Measurements from ENCODE around the gene SH3D19.

DNA sequence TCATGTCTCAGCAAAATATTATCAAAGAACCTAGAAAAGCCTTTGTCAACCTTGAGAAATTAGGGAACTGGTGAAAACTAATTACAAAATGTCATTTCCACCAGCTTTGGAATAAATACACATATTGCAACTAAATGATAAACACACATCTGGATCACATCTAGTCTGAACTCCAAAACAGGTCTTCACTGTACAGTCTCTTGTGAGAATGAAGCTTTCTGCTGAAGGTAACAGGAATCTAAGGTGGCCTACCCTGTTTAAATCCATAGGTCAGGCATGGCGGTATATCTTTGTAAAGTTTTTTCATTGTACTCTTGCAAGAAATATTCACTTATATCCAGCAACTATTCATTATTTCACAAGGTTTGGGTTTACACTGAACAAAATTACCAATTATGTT, 1.7 kb downstream of the SH3D19 start:
- TF ChIP-seq, protein P1, sequence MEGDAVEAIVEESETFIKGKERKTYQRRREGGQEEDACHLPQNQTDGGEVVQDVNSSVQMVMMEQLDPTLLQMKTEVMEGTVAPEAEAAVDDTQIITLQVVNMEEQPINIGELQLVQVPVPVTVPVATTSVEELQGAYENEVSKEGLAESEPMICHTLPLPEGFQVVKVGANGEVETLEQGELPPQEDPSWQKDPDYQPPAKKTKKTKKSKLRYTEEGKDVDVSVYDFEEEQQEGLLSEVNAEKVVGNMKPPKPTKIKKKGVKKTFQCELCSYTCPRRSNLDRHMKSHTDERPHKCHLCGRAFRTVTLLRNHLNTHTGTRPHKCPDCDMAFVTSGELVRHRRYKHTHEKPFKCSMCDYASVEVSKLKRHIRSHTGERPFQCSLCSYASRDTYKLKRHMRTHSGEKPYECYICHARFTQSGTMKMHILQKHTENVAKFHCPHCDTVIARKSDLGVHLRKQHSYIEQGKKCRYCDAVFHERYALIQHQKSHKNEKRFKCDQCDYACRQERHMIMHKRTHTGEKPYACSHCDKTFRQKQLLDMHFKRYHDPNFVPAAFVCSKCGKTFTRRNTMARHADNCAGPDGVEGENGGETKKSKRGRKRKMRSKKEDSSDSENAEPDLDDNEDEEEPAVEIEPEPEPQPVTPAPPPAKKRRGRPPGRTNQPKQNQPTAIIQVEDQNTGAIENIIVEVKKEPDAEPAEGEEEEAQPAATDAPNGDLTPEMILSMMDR (IDR thresholded peaks at IDR 0.05) = no peak
- TF ChIP-seq POLR2A (IDR thresholded peaks at IDR 0.05) = no peak

Data from testis (tissue), 2 donors.